Non-pigmented ciliary epithelial cell (primary cell): ENCODE results near the gene SCAPER.
"Not testable (repeated sequence)": the region's sequence is repeated elsewhere in the genome, so short reads cannot be mapped to it uniquely, and the experiment has no call there.

ENCODE experiments used
- DNase-seq: peaks from one replicate; pipeline ENCODE4 v3.0.0-alpha.2; 2010; ENCODE audit warnings: low read depth

SCAPER gene

DNA sequence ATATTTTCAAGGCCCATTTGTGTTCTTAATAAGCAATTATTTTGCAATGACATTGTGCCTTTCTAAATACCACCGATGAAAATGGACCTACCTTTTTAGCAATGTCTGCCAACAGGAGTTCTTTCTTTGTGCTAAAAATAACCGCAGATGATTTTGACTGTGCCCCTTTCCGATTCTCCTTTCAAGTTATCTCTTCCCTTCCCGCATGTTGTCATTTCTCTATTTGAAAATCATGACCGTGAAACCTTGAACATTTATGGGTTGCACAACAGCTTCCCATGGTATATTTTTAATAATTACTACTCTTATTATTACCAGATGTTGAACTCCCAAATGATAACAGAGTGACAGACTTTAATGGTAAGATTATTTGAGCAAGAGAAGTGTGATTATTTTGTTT is 583.5 kb downstream of the SCAPER start:
- no peak for DNase-seq

DNA sequence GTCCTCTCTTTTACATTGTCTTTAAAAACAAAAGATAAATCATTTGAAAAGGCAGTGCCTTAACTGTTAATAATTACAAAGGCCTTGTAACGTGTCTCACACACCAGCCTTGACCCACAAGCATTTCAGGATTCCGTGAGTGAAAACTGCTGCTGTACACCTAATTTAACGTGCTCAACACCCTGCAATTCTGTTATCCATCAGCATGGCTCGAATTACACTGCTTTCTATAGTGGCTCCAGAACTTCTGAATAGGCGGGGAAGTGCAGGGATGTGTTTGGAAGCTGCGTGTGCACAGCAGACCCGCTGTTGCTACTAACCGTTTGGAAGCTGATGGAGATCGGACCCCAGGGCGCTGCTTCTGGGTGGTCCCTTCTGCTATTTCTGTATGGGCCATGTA is 584.0 kb downstream of the SCAPER start:
- no peak for DNase-seq

DNA sequence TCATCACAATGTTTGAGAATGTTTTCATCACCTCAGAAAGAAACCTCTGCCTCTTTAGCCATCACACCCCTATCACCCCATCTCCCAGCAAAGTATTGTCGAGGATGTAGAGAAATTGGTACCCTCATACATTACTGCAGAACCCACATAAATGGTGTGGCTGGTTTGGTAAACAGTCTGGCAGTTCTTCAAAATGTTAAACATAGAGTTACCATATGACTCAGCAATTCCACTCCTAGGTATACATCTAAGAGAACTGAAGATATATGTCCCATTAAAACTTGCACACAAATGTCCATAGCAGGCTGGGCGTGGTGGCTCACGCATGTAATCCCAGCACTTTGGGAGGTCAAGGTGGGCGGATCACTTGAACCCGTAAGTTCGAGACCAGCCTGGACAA is 585.1 kb downstream of the SCAPER start:
- no peak for DNase-seq

DNA sequence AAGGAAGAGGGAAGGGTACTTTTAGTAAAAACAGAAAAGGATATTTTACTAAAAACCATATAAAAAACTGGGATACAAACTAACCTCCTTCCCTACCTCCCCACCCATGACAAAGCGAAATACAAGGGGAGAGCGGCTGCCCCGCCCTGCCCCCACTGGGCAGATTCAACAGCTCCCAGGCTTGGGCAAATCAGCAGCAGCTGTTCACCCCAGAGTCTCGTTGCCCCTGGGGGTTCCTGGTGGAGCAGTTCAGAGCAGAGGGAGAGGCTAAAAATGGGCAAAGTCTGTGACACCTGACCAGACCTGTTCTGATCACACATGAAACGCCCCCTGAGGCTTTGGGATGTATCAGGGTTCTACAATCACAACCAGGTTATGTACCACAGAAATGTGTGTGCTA is 591.4 kb downstream of the SCAPER start:
- DNase-seq: no peak

DNA sequence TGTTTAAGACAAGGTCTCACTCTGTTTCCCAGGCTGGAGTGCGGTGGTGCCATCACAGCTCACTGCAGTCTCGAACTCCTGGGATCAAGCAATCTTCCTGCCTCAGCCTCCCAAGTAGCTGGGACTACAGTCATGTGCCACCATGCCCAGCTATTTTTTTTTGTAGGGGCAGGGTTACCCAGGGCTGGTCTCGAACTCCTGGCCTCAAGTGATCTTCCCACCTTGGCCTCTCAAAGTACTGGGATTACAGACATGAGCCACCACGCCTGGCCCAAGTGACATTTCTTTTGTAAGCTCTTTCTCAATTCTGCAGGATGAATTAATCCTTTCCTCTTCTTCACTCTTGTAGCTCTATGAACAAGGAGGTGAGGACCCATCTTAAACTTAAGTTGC is 592.0 kb downstream of the SCAPER start:
- not testable (repeated sequence) for DNase-seq

GRCh38 chr15:76312540-76313174 is 592.5 kb downstream of the SCAPER start:
- DNase-seq: no peak

DNA sequence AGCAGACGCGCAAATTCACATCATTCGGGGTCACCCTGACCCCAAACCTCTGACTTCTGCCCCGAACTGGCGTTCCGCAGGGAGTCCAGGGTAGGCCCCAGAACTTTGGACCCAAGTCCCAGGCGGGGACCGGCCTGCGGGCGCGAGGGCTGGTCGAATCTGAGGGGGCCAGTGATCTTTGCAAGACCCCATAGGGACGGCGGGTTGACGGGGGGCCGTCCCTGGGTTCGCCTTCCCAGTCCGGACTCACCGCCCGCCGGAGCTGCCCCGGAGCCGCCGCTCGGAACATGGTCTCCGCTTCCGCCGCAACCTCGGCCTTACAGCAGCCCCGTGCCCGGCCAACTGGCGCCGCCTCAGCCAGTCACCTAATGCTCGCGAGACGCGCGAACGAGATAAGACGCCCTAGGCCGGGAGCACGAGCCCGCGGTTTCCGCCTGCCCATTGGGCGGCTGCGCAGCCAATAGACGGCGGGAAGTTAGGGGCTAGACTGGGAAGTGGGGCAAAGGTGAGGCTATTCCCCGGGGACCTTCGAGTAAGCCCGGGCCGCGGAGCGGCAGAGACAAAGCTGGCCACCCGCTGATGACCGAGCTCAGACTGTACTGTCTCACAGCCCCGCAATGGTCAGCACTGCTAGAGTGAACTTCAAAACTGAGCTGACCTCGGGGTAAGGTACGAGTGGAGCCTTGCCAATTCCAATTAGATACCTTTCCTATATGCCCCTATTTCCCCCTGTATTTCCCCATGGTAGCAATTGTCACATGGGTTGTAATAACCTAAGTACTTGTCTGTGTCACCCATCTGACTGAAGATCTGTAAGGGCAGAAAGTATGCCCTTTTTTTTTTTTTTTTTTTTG is 593.8 kb downstream of the SCAPER start, which contains the start of gene ETFA:
Gene ETFA (minus strand): TSS at position 370 of the 854 bp plus-strand sequence. CDS start 81 bp downstream, at position 289.
- DNase-seq: peak; percentile 56

DNA sequence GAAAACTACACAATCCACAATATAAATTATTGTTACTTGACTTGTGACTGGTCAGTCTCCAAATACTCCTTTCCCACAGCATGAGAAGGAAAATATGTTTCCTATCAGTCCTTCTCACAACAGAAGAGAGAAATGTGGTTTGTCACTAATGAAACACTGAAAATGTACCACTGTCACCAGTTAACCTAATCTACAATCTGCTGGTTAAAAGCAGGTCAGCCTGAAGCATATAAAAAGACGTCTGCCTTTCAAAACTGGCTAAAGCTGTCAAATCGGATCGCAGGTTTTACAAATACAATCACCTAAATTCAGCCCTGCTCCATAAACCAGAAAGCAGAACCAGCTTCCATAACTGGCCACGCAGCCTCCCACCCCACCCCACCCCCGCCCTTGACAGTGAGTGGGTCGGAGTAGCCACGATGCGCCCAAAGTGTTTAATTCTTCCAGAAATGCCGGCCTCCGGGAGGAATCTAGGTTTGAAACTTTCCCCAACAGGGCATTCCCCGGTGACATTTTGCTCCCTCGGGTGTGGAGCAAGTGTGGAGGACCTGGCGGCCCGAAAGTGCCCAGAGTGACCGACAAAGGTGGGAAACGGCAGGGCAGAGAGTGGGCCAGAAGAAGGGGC is 594.6 kb downstream of the SCAPER start:
- no peak for DNase-seq

DNA sequence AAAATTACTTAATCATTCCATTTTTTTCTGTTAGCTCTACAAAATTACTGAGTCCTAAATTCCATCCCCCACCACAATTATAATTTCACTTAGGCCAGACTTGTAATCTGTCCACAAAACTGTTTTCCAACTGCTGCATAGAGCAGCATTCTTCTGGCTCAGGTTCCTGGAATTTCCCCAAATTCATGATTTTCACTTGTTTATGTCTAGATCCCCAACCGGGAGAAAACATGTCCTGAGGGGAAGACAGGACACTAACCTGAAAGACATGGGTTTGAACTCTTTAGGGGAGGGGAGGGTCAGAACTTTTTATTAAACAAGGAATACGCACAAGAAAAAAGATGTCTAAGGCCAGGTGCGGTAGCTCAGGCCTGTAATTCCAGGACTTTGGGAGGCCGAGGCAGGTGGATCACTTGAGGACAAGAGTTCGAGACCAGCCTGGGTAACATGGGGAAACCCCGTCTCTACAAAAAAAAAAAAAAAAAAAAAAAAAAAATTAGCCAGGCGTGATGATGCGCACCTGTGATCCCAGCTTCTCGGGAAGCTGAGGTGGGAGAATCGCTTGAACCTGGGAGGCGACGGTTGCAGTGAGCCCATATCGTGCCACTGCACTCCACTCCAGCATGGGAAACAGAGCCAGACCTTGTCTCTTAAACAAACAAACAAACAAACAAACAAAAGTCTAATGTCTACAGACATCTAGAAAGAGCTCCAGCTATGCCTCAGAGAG is 595.4 kb downstream of the SCAPER start:
- no peak for DNase-seq

- no peak for DNase-seq
Measured at GRCh38 chr15:76303909-76304308, 601.2 kb downstream of the SCAPER start.

GRCh38 chr15:76299786-76300185 is 605.4 kb downstream of the SCAPER start:
- DNase-seq: no peak

GRCh38 chr15:76298986-76299385 is 606.2 kb downstream of the SCAPER start:
- DNase-seq: no peak

GRCh38 chr15:76297951-76298350 is 607.2 kb downstream of the SCAPER start:
- DNase-seq: not testable (repeated sequence)
